Upper lobe of left lung (tissue), 4 donors: ENCODE results near the gene NLRP7.

Source experiments
- CTCF ChIP-seq, 6 experiments: fragments of 450-650 bp in 4 of 6; fragments of 200-600 bp in 2 of 6; sonication (generic) in 2 of 6; IDR thresholded peaks; one replicate each; pipeline ENCODE4 v1.5.1; 2016 to 2019; ENCODE audit warnings: antibody characterized with exemption in 6 of 6
- POLR2A ChIP-seq, 4 donors: fragments of 450-650 bp; IDR thresholded peaks; one replicate each; pipeline ENCODE4 v1.5.1; 2016 to 2017; ENCODE audit warnings: antibody characterized with exemption in 4 of 4, mild to moderate bottlenecking in 2 of 4
- POLR2AphosphoS5 ChIP-seq, 2 donors: sonication (generic); formaldehyde crosslinking; IDR thresholded peaks; one replicate each; pipeline ENCODE4 v1.5.1; 2017; ENCODE audit warnings: antibody characterized with exemption in 2 of 2

GRCh38 chr19:54949412-54949811, 2.1 kb upstream of the NLRP7 start:
- no peak for TF ChIP-seq CTCF (IDR thresholded peaks at IDR 0.05)
- no peak for TF ChIP-seq POLR2A (IDR thresholded peaks at IDR 0.05)
- no peak for TF ChIP-seq POLR2AphosphoS5 (IDR thresholded peaks at IDR 0.05)
